ENCODE results near the gene PCCB.

GRCh38 chr3:136277634-136278033 is 27.5 kb downstream of the PCCB start:
- TF ChIP-seq CTCF (IDR thresholded peaks at IDR 0.05) (no peak), POLR2A (IDR thresholded peaks at IDR 0.05) (no peak)

Measured in thyroid gland (tissue), 4 donors.